M059J (cell line): ENCODE data around the gene MARS1. TPM values are rescaled to one million over a fixed set of nuclear protein-coding genes. Genes with fewer than 3 reads are reported as not detected.
A peak's percentile ranks its signal among the peaks of the same experiment; 100 is the strongest.

Source experiments
- DNase-seq: peaks from one replicate; pipeline ENCODE4 v3.0.0-alpha.2; 2012; ENCODE audit warnings: low read depth
- total RNA-seq: library from RNA; depleted of rRNA; stranded (reverse); fragments of >200 nt; shearing (Covaris generic); gene quantifications from 2 replicates; pipeline ENCODE4 v1.2.3, GENCODE V29; 2014; rRNA removed

MARS1 gene
- total RNA-seq, 1 experiment from 2014 or later: 99.8 TPM

DNA sequence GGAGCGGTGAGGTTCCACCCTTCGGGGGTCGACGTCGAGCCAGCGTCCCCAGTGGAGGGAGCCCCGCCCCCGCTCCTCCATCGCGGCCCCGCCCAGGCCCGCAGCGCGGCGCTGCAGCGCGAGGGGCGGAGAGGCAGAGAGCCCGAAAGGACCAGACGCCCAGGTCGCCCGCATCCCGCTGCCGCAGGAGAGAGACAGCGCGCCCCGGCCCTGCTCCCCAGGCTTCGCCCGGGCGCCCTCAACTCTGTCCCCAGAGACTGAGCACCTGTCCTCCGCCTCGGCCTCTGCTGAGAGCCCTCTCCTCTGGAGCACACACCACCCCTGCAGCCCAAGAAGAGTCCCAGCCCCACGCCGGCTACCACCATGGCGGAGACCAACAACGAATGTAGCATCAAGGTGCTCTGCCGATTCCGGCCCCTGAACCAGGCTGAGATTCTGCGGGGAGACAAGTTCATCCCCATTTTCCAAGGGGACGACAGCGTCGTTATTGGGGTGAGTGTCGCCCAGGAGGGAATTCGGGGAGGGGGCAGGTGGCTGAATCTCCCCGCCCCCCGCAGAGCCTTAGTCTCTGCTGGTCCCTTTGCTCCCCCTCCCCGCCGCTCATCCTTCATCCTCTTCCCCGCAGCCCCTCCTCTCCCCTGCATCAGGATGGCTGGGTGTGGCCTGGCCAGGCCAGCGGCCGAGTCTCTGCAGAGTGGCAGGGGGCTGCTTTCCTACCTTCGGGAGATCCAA, 62.2 kb downstream of the MARS1 start, which contains the start of gene KIF5A:
Gene KIF5A, plus strand, starts transcription at position 136 of the 732 bp plus-strand sequence. Its CDS starts 228 bp downstream, at position 364.
- DNase-seq: peak; percentile 18

GRCh38 chr12:57550641-57551549, 63.0 kb downstream of the MARS1 start:
- no peak for DNase-seq

DNA sequence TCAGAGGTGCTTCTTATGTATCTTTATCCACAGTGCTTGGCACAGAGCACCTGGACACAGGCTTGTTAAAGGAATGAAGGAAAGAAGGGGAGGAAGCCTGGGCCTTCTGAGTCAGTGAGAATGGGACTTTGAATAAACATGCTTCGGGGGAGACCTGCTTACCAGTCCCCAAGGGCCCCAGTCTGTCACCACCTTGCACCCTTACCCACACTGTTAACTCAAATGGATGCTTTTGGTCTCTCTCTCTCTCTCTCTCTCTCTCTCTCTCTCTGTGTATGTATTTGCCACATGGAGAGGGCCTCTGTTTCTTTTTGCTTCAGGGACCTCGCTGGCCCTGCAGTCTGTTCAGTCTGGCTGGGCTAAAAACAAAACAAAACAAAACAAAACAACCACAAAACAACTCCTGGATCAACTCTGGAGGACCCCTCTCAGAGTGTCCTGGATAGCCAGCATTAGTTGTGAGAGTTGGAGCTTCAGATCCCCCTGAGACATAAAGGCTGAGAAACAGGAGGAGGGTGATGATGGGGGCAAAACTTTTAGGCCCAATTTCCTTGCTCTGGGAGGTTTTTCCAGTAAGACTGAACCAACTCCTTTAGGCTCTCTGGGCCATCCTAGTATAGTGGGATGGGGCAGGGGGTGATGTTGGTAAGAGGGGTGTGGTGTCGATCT, 63.9 kb downstream of the MARS1 start:
- DNase-seq: no peak

DNA sequence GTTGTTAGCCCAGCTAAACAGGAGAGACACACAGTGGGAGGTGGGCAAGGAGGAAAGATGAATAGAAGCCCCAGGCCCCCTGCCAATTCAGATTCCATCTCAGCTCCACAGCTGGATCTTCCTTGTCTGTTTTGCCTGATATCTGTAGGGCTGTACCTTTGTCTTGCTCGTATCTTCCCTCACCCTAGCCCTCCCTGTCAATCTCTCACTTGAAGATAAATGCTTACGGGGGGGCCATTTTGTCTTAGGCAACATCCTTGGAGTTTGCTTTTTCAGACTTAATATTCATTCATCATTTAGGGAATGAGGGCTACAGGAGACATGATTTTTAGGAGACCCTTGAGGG, 64.4 kb downstream of the MARS1 start:
- no peak for DNase-seq

GRCh38 chr12:57552835-57553313, 65.0 kb downstream of the MARS1 start:
- peak; percentile 54 for DNase-seq

GRCh38 chr12:57553343-57554202, 65.7 kb downstream of the MARS1 start:
- no peak for DNase-seq

- DNase-seq: no peak
These were observed 66.6 kb downstream of the MARS1 start for GRCh38 chr12:57554453-57554852.

- no peak for DNase-seq
These were observed 67.0 kb downstream of the MARS1 start for GRCh38 chr12:57554897-57555296.

DNA sequence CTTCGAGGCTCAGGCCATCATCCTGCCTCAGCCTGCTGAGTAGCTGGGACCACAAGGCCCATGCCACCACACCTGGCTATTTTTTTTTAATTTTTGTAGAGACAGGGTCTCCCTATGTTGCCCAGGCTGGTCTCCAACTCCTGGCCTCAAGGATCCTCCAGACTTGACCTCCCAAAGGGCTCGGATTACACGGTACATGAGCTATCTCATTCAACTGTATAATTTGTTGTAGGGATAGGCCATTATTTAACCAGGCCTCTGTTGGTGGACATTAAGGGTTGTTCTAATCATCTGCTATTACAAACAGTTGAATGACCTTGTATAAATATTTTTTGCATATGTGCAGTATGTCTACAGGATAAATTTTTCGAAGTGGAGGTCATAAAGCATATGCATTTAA, 71.0 kb downstream of the MARS1 start:
- DNase-seq: no peak

DNA sequence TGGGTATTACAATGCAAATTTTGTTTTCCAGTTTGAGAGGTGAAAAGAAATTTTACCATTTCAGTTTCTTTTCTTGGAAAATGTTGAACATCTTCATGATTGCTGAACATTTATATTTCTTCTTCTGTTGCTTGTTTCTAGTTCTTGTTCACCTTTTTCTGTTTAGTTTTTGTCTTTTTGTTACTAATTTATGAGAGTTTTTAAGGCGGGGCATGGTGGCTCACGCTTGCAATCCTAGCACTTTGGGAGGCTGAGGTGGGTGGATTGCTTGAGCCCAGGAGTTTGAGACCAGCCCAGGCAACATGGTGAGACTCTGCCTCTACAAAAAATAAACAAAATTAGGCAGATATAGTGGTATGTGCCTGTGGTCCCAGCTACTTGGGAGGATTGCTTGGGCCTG, 72.6 kb downstream of the MARS1 start:
- DNase-seq: no peak

DNA sequence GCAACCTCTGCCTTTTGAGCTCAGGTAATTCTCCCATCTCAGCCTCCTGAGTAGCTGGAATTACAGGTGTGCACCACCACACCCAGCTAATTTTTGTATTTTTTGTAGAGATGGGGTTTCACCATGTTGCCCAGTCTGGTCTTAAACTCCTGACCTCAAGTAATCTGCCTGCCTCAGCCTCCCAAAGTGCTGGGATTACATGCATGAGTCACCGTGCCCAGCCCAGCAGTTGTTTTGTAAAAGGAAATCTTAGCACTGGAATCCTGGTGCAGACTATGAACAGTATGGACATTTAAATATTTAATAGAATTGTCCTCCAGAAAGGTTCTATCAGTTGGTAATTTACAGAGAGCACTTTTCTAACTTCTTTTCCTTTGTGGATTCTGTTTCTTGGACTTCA, 73.2 kb downstream of the MARS1 start:
- DNase-seq: peak; percentile 26

- DNase-seq: no peak
These were observed 75.5 kb downstream of the MARS1 start for GRCh38 chr12:57563358-57563757.

DNA sequence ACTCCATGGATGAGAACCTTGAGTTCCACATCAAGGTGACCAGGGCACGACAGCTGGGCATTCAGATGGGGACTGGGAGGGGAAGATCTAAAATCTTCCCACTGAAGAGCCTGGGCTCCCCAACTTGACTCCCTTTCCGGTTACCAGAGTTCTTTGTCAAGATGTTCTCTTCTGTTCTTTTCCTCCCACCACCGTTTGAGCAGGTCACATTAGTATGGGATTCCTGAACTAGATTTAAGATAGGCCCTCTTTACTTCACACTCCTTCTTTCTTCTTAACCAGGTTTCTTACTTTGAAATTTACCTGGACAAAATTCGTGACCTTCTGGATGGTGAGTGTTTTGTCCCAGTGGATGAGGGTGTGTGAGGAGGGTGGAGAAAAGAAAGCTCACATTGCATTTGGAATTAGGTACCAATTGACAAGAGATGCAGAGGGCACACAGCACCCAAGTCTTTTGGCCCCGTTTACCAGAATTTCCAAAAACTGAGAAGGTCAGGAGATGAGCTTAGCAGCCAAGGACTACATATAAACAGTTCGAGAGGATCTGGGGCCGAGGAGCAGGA, 76.4 kb downstream of the MARS1 start:
- DNase-seq: no peak

Other genes with a start within 250 kb of the MARS1 start
- gene STAC3, start 236.9 kb upstream of the MARS1 start, total RNA-seq: 0.10 TPM in 1 of 2 replicates, not detected in the other
- 12.1 and 16.4 TPM in 2 replicates for gene R3HDM2, start 57.0 kb upstream of the MARS1 start, total RNA-seq
- not detected in 2 replicates for gene INHBC, start 53.3 kb upstream of the MARS1 start, total RNA-seq
- gene INHBE, start 32.8 kb upstream of the MARS1 start, total RNA-seq: 0.42 and 1.4 TPM in 2 replicates
- 1.5 TPM in 1 of 2 replicates, not detected in the other for gene GLI1, start 28.3 kb upstream of the MARS1 start, total RNA-seq
- gene ARHGAP9, start 8.2 kb upstream of the MARS1 start, total RNA-seq: 0.44 and 0.69 TPM in 2 replicates
- gene DDIT3, start 32.4 kb downstream of the MARS1 start, total RNA-seq: 39.3 and 45.9 TPM in 2 replicates
- 5.0 and 18.2 TPM in 2 replicates for gene MBD6, start 34.8 kb downstream of the MARS1 start, total RNA-seq
- 97.9 and 119 TPM in 2 replicates for gene DCTN2, start 59.1 kb downstream of the MARS1 start, total RNA-seq
- gene KIF5A, start 62.0 kb downstream of the MARS1 start, total RNA-seq: 0.30 and 0.37 TPM in 2 replicates
- gene PIP4K2C, start 103.1 kb downstream of the MARS1 start, total RNA-seq: 71.2 and 85.3 TPM in 2 replicates
- 20.1 and 21.4 TPM in 2 replicates for gene DTX3, start 116.8 kb downstream of the MARS1 start, total RNA-seq
- 6.2 and 13.2 TPM in 2 replicates for gene ARHGEF25, start 123.4 kb downstream of the MARS1 start, total RNA-seq
- 21.6 and 43.3 TPM in 2 replicates for gene B4GALNT1, start 145.1 kb downstream of the MARS1 start, total RNA-seq
- gene OS9, start 206.1 kb downstream of the MARS1 start, total RNA-seq: 298 and 647 TPM in 2 replicates